Right lobe of liver (tissue), 4 donors: ENCODE measurements around the gene ESRP2.

Source experiments
- POLR2A ChIP-seq: fragments of 450-650 bp; IDR thresholded peaks from one replicate; pipeline ENCODE4 v1.6.1; 2017; ENCODE audit warnings: antibody characterized with exemption, mild to moderate bottlenecking
- TF ChIP-seq, protein P1 (sequence below), 4 donors: fragments of 200-600 bp in 3 of 4; fragments of 450-650 bp in 1 of 4; IDR thresholded peaks; one replicate each; pipeline versions ENCODE4 v1.5.1 to v1.8.0; 2016 to 2022; ENCODE audit warnings: antibody characterized with exemption in 4 of 4, mild to moderate bottlenecking in 2 of 4
- donor health status: DM: no; HTN: no; CAD: no.
- donor health status: DM: no; HTN: no; CAD: no.
- donor health status: DM: no; HTN: yes; CAD: no.

DNA sequence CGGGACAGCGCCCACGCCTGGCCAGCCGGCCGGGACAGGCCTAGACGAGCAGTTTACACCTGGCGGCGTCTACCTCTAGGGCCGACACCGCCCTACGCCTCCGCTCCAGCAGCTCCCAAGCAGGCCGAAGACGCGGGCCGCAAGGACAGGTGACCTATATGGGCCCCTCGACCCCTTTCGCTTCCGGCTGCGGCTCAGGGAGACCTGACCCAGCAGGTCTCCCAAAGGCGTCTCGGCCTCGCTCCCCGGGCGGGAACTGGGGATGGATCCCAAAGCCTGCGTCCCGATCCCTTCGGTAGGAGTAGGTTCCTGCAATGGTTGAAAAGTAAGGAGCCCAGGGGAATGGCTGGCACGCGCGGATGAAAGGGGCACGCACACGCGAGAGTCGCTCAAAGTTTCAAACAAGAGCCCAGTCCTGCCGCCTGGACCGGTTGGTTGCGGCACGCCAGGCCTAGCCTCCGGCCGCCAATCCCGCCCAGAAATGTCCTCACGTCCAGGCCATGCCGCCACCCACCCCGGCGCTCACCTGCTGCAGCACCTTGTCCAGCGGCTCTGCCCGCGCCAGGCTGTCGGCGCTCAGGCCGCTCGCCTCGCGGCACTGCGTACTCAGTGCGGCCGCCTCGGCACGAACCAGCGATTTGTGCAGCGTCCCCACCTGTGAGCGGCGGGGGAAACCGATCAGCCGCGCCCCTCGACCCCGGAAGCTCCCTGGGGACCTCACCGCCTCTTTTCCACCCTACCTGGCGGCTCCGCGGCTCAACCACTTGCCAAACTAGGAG lies 630 bp downstream of the ESRP2 start:
- TF ChIP-seq, protein P1, sequence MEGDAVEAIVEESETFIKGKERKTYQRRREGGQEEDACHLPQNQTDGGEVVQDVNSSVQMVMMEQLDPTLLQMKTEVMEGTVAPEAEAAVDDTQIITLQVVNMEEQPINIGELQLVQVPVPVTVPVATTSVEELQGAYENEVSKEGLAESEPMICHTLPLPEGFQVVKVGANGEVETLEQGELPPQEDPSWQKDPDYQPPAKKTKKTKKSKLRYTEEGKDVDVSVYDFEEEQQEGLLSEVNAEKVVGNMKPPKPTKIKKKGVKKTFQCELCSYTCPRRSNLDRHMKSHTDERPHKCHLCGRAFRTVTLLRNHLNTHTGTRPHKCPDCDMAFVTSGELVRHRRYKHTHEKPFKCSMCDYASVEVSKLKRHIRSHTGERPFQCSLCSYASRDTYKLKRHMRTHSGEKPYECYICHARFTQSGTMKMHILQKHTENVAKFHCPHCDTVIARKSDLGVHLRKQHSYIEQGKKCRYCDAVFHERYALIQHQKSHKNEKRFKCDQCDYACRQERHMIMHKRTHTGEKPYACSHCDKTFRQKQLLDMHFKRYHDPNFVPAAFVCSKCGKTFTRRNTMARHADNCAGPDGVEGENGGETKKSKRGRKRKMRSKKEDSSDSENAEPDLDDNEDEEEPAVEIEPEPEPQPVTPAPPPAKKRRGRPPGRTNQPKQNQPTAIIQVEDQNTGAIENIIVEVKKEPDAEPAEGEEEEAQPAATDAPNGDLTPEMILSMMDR (IDR thresholded peaks at IDR 0.05): peak in 3 of 4 donors; percentile 11 to 30 (median 17)
- TF ChIP-seq POLR2A: no peak
